ENCODE data around the gene ASCL3.
"Not testable (repeated sequence)": the region's sequence is repeated elsewhere in the genome, so short reads cannot be mapped to it uniquely, and the experiment has no call there.

Gene ASCL3

GRCh38 chr11:8908099-8908498 lies 34.7 kb downstream of the ASCL3 start:
- DNase-seq = no peak

GRCh38 chr11:8907116-8907515 lies 35.7 kb downstream of the ASCL3 start:
- no peak for DNase-seq

GRCh38 chr11:8905528-8906165 lies 37.2 kb downstream of the ASCL3 start:
- DNase-seq = no peak

GRCh38 chr11:8899119-8899753 lies 43.6 kb downstream of the ASCL3 start:
- DNase-seq = no peak

DNA sequence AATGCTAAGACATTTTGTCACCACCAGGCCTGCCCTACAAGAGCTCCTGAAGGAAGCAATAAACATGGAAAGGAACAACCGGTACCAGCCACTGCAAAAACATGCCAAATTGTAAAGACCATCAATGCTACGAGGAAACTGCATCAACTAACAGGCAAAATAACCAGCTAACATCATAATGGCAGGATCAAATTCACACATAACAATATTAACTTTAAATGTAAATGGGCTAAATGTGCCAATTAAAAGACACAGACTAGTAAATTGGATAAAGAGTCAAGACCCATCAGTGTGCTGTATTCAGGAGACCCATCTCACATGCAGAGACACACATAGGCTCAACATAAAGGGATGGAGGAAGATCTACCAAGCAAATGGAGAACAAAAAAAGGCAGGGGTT lies 51.6 kb downstream of the ASCL3 start:
- not testable (repeated sequence) for DNase-seq

Measured in CD4-positive, alpha-beta T cell treated with Interferon alpha-2 for 1 hour (primary cell).